GM19468 (cell line): Measurements from ENCODE around the gene LSM14B.

Experiments
- ATAC-seq: cut with Tn5 transposase; IDR thresholded peaks from one replicate; pipeline ENCODE4 v1.9.1; 2021; ENCODE audit warnings: mild to moderate bottlenecking, moderate library complexity, moderate number of reproducible peaks; ENCODE audit not compliant: unreplicated experiment; ENCODE audit errors: extremely low read depth

Gene LSM14B

GRCh38 chr20:62131560-62132320 lies 9.5 kb downstream of the LSM14B start:
- no peak for ATAC-seq

DNA sequence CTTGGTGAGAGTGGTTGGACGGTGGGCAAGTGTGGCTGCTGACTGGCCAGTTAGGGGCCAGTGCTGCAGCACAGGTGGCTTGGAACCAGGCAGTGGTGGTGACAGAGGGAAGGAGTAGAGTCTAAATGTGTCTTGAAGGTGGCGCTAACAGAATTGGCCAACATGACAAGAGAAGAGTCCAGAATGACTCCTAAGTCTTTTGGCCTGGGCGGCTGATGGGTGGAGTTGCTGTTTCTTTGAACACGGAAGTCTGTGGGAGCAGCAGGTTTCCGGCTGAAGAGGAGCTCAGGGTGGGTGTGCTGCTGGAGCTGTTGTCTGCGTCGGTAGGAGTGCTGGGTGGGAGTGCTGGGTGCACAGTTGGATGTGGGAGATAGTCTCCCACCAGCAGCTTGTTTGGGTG lies 10.1 kb downstream of the LSM14B start:
- ATAC-seq, result no peak

DNA sequence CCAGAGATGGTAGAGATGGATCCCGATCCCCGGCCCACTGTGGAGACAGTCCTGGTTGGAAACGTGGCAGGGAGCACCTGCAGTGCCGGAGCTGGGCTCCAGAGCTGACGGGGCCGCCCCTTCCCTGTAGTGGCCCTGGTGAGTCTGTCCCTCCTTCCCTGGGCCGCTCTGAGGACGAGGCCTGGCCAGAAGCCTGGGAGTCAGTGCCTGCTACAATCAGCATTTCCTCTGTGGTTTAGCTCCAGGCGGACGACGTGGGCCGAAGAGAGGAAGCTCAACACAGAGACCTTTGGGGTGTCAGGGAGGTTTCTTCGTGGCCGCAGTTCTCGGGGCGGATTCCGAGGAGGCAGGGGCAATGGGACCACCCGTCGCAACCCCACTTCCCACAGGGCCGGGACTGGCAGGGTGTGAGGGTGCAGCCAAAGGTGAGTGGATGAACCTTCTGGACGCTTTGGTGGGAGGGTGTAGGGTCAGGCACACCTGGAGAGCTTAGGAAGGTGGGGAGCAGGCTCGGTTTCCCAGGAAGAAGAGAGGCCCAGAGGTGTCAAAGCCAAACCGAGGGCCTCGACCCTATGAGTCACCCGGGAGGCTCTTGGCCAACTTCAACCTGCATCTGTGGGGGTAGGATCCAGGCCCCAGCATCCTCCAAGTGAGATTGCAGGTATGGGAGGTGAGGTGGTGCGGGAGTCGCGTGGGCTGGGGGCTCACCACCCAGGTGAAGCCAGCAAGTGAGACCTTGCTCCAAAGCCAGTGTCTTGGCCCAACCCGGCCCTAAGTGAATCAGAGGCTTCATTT lies 11.0 kb downstream of the LSM14B start:
- ATAC-seq, result no peak

DNA sequence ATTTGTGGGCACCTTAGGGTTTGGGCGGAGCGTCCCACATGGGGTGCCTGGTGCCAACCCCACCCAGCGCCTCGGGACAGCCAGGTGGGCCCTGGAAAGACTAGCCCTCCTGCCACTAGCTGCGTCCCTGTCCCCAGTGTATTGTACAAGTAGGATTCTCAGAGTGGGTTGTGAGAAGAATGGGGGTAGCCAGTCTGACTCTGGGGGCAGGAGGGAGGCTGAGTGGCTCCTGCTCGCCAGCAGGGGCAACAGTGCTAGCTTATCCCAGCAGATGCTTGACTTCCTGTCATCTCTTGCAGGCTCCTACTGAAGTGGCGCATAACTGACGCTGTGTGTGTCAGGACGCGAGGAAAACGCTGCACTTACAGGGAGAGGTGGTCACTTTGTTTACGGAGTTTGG lies 11.6 kb downstream of the LSM14B start:
- ATAC-seq, result no peak

DNA sequence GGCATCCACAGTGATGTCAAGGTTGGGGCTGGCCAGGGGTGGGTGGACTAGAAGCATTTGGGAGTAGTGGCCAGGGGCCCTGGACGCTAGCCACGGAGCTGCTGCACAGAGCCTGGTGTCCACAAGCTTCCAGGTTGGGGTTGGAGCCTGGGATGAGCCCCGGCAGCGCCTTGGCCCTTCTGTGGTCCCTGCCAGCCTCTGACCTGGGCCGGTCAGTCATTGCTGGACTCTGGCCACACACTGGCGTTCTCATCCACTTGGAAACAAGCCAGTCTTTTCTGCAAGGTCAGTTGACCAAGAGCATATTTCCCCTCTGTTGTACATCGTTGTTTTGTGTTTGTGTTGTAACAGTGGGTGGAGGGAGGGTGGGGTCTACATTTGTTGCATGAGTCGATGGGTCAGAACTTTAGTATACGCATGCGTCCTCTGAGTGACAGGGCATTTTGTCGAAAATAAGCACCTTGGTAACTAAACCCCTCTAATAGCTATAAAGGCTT lies 12.5 kb downstream of the LSM14B start:
- ATAC-seq, result no peak

DNA sequence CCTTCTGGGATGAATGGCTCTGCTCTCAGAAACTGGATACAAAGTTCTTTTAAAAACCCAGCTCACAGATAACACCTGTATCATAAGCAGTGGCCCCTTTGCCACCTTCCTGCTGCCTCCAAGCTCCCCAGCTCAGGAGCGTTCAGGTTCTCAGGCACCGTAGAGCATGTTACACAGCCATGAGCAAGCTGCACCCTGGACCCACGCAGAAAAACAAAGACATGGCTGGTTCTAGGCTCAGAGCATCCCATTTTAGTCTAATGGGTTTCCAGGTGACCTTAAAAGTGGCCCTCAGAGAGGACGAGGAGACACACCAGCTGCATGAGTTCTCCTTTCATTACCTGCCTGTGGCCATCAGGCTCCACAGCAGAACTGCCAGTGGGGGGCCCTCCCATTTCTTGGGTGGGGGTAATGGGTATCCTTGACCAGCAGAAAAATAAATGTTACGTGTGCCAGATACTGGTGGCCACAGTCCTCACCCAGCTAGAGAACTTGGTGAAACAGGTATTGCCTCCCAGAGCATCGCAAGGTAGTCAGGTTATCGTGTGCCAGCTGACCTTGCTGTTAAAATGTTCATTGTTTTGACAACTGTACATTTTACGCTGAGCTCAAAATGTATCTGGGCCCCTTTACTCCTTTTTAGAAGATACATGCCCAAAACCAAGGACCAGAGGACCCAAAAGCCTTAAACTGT lies 13.4 kb downstream of the LSM14B start:
- no peak for ATAC-seq

DNA sequence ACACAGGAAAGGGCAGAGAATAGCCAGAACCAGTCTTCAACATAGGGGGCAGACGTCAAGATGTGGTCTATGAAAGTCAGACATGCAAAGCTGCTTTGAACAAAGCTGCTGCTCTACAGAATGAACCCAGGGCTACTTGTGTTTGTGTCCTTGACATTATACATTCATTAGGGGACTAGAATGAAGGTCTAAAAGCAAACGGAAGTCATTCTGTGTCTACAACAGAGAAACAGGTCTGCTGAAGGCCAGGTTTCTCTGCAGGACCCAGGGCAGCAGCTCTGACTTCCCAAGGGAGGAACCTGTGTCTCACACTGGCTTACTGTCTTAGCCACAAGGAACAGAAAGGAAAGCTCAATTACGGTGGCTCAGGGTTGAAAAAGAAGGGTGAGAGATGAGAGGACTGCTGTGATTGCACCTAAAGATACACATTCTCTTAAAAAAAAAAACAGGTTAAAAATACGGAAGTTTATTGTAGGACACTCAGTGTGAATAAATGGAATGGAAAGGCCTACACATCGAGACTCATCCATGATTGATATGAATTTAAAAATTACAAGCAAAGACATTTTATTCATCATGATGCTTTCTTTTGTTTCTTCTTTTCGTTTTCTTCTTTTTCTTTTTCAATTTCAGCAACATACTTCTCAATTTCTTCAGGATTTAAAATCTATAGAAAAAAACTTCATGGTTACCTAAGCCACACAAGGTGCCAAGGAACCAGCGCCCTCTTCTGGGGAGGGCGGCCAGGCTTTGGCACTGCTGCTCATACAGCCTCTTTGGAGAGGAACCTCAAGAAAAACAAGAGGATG lies 14.2 kb downstream of the LSM14B start:
- no peak for ATAC-seq

GRCh38 chr20:62137092-62137384 lies 14.8 kb downstream of the LSM14B start:
- ATAC-seq, result no peak

GRCh38 chr20:62137478-62138203 lies 15.4 kb downstream of the LSM14B start:
- no peak for ATAC-seq

- no peak for ATAC-seq
Observed at GRCh38 chr20:62138204-62138543, 15.9 kb downstream of the LSM14B start.

DNA sequence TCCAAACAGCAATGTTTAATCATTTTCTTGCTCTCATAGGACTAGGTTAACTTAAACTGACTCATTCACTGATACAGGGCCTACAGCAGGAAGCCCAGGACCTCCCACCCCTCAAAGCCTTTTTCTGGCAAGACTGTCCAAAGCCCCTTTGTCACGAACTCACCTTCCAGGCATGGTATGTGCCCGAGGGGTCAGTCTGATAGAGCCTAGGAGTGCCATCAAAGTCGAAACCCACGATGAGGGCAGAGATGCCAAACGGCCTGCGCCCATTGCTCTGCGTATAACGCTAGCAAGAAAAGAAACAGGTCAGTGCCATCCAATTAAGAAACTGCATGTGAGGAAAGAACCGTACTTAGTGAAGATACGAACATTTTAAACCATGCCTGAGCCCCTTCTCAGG lies 16.6 kb downstream of the LSM14B start:
- no peak for ATAC-seq

DNA sequence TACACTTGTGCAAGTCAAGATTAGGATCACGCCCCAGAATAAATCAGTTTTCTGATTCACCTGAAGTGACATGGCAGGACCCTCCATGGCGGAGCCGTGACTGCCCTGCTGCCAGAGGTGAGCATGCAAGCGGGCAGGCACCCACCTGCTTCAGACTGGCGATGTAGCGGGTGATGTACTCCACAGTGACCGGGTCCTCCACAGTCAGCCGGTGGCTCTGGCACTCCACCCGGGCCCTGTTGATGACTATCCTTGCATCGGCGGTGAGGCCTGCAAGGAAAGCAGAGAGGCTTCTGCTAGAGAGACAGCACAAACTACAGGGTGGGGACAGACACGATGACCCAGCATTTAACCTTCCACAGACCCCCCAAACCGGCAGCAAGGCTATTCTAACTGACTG lies 17.4 kb downstream of the LSM14B start:
- no peak for ATAC-seq

GRCh38 chr20:62141043-62141396 lies 18.7 kb downstream of the LSM14B start:
- no peak for ATAC-seq

- ATAC-seq, result no peak
Observed at GRCh38 chr20:62141397-62142251, 19.3 kb downstream of the LSM14B start.

GRCh38 chr20:62142252-62143080 lies 20.2 kb downstream of the LSM14B start:
- no peak for ATAC-seq

GRCh38 chr20:62143081-62143956 lies 21.0 kb downstream of the LSM14B start, which contains the start of the genes PSMA7 and SS18L1:
Gene PSMA7, minus strand, starts transcription at chr20:62143394. Its CDS starts 91 bp downstream, at chr20:62143303.
Gene SS18L1, plus strand, starts transcription at chr20:62143769. Its CDS starts 52 bp downstream, at chr20:62143821.
- ATAC-seq, result peak; percentile 33
